GM12892 (cell line): Measurements from ENCODE around the gene MARCKS.

ENCODE experiments used
- DNase-seq: peaks from one replicate; pipeline ENCODE4 v3.0.0; 2011; ENCODE audit not compliant: insufficient read length
- FAIRE-seq: peaks from 2 replicates; lab custom pipeline; 2011; peaks lifted over from hg19 to GRCh38; lab: Jason Lieb, UNC
- POLR2A ChIP-seq: IDR thresholded peaks from 2 replicates; pipeline ENCODE4 v1.6.1; 2011; ENCODE audit warnings: low read depth, low read length, control low read depth
- POLR2AphosphoS5 ChIP-seq: IDR thresholded peaks from 2 replicates; pipeline ENCODE4 v1.6.1; 2011; ENCODE audit warnings: low read depth, low read length, control low read depth
- TAF1 ChIP-seq: IDR thresholded peaks from 2 replicates; pipeline ENCODE4 v1.6.1; 2011; ENCODE audit warnings: low read depth, mild to moderate bottlenecking, control low read depth, low read length, borderline replicate concordance

The MARCKS gene

DNA sequence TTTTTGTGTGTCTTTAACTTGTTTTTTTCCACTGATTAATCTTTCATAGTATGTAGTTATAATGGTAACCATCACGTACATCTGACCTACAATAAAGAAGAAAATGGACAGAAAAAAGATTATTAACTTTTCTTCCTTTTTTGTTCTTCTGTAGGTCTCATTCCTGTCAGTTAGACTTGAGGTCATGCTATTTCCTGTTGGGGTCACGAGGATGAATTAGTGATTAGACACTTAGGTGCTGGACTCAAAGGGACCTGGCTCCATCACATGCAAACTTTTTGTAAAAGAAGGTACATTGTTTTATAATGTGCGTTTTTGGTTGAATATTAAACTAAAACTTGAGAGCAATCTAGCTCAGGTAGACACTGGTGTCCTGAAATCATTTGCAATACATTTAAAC lies 14.8 kb downstream of the MARCKS start:
- FAIRE-seq (peak; percentile 68), DNase-seq (no peak)
- TF ChIP-seq TAF1, result no peak
- no peak for TF ChIP-seq POLR2AphosphoS5
- TF ChIP-seq POLR2A, result no peak

DNA sequence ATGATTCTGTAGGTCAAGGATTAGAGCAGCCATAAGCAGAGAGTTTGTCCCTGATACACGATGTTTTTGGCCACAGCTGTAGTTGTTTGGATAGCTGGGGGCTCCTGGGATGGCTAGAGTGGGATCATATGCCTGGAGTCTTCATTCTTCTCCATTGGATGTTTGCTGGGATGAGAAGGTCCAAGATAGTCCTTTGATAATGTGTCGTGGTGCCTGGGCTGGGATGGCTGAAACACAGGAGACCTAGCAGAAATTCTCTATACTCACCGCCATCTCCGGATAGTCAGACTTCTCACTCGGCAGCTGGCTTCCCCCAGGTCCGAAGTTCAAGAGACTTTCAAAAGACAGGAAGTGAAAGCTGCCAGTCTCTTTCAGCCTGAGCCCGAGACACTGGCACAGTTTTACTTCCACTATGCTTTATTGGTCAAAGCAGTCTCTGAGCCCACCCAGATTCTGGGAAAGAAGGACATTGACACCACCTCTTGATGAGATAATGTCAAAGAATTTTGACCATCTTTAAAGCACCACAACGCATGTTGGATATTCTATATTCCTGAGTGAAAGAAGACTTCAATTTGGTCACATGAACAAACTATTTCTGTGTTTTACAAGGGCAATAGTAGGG lies 16.0 kb downstream of the MARCKS start:
- FAIRE-seq, result peak; percentile 78
- TF ChIP-seq POLR2AphosphoS5 (no peak), POLR2A (0 out of 2 replicates have a peak, but pooled peaks have one; percentile 28)
- DNase-seq, result no peak

DNA sequence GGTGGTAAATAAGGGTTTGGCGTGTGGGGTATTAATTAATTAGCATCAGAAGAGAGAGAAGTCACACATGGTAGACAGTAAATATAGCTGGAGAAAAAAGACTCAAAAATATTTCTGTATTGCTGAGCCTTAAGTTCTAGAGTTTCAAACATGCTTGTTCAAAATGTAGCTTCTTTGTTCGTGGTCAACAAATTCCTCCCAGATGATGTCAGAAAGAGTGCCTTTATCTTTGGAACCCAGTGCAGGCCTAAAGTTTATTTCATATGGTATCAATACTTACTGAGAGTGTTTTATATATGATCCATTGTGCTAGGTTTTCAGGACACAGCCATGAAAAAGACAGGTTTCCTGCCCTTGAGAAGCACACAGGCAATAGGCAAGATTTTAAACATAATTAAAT lies 18.3 kb downstream of the MARCKS start:
- peak; percentile 42 for FAIRE-seq
- no peak for TF ChIP-seq TAF1
- TF ChIP-seq POLR2AphosphoS5, result no peak
- TF ChIP-seq POLR2A, result no peak

DNA sequence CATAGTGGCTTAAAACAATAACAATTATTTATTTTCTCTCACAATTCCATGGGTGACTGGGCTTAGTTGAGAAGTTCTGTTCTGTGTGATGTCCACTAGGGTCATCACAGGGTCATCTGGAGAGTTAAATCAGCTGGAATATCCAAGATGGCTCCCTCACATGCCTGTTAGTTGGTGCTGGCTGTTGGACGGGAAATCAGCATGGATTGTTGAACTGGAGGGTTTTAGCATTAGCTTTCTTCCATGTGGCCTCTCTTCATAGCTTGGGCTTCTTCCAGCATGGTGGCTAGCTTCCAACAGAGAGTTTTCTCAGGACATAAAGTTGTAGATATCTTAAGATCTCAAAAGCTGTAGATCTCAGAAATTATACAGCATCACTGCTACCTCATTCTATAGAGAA lies 19.6 kb downstream of the MARCKS start:
- no peak for FAIRE-seq

More for the DNA sequence above, 18.3 kb downstream of the MARCKS start:
- no peak for DNase-seq

DNA sequence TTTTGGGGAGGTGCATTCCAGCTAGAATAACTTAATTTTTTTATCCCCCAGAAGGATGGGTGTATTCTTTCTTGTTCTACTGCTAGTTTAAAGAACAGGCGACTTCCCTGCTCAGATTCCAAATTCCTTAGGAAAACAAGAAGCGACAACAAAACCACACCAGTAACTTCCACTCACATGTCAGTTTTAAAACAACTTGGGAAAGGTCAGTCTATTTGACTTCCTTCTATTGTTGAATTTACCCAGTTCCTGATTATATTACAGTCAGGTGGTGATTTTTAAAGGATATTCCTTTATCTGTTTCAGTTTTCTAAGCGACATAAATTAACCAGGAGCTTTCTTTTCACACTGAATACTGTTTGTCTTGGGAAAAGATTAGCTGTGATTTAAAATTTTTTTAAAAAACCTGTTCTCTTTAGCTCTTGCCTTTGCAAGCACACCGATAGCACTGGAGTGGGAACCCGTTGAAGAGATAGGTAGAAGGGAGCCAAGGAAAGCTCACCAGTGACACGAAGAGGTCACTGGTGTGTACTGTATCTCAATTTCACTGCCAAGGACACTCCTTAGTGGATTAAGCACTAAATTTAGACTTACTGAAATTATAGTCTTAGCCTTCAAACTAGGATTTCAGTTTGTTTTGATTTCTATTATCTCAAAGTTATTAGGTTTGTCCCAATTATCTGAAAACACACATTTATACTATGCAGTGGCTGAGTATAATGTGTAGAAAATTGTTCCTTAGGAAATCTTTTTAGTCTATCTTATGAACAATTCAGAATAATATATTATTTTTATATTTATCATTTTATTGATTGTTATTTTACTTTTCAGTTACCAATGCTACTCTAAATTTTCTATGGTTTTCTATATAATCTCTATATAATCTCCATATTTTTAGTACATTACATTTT lies 22.3 kb downstream of the MARCKS start:
- FAIRE-seq, result peak; percentile 76
- TF ChIP-seq POLR2A, result no peak
- no peak for TF ChIP-seq POLR2AphosphoS5
- no peak for TF ChIP-seq TAF1
- DNase-seq, result no peak

More for the DNA sequence above, 19.6 kb downstream of the MARCKS start:
- no peak for TF ChIP-seq TAF1
- DNase-seq, result no peak

DNA sequence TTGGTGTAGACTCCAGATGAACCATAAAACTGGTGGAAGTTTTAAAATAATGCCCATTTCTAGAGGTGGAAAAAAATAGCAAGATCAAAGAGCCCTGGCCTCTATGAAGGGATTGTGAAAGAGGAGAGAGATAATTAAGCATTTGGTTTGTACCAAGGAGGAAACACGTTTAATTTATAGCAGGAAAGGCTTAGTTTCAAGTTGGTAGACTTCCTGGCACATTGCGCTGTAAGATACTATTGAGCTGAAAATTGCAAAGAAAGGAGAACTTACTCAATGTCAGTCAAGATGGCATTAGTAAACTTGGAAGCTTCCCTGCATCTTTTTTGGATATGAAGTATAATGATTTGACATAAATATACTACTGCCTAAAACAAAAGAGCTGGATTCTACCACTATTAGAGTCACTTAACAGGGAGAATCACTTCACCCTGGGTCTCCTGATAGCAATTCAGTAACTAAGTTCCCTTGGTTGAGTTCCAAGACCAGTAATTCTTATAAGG lies 24.4 kb downstream of the MARCKS start:
- FAIRE-seq (no peak), DNase-seq (no peak)
- TF ChIP-seq POLR2A (no peak), POLR2AphosphoS5 (no peak), TAF1 (no peak)

DNA sequence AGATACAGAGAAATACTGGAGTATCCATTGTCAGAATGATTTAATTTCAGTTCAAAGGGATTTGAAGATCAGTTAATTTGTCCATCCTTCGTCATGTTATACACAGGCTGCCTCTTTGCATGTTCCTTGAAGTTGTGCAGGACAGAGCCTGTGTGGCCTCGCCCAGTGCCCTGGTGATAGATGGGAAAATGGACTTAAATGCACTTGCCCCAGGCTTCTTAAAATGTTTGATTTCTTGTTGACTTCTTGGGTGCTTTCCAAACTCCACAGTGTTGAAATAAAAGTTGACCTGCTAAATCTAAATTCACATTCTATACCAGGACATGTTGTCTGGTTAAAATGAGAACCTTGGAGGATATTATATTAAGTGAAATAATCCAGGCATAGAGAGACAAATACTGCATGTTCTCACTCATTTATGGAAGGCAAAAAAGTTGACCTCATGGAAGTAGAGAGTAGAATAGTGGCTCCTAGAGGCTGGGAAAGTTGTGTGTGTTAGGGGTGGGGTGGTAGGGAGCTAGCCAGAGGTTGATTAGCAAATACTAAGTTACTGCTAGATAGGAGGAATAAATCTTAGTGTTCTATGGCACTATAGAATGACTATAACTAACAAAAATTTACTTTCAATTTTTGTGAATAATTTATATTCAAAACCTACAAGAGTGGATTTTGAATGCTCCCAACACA lies 25.3 kb downstream of the MARCKS start:
- FAIRE-seq, result no peak
- DNase-seq, result no peak
- TF ChIP-seq POLR2A, result no peak
- TF ChIP-seq POLR2AphosphoS5, result no peak
- TF ChIP-seq TAF1, result no peak

DNA sequence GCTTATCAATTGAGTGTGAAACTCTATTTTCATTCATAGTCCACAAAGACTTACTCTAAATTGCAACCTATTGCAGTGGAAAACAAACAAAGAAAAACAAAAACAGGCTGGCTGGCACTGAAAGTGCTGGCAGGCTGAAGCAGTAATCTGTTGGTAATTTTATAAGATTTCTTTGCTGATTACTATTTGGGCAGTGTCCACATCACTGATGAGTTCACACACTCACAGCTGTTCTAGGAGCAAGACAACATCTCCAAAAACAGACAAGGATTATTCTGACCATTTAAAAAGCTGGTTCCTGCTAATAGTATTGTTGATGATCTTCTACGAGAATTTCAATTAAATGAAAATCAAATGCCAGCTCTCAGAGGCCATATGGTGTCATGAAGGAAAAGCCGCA lies 26.9 kb downstream of the MARCKS start:
- FAIRE-seq, result no peak
- DNase-seq, result no peak
- TF ChIP-seq POLR2A (no peak), TAF1 (no peak), POLR2AphosphoS5 (no peak)

DNA sequence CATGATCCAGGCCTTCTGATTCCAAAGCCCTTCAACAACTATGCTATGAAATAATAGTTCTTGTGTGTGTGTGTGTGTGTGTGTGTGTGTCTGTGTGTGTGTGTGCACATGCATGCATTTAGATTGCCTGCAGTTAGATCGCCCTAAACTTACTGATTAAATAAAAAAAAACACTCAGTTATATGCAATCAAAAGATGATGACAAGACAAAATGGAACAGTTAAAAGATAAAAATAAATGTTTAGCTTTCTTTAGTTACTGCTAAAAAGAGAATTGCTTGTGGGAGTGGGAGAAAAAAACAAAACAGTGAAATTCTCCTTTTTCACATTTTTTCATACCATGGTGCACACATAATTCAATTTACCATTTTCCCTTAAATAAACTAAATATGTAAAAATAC lies 29.4 kb downstream of the MARCKS start:
- DNase-seq (no peak), FAIRE-seq (no peak)
- TF ChIP-seq POLR2AphosphoS5 (no peak), POLR2A (no peak), TAF1 (no peak)

- TF ChIP-seq POLR2A, result no peak
- no peak for TF ChIP-seq POLR2AphosphoS5
- no peak for TF ChIP-seq TAF1
- DNase-seq (no peak), FAIRE-seq (no peak)
Measured at GRCh38 chr6:113888493-113888892, 31.3 kb downstream of the MARCKS start.

GRCh38 chr6:113888956-113889630 lies 31.9 kb downstream of the MARCKS start:
- FAIRE-seq (no peak), DNase-seq (no peak)
- TF ChIP-seq TAF1, result no peak
- TF ChIP-seq POLR2AphosphoS5, result no peak
- no peak for TF ChIP-seq POLR2A
